Keratinocyte (primary cell): ENCODE data around the gene SLC35G1. TPM values are rescaled to one million over a fixed set of nuclear protein-coding genes. Genes with fewer than 3 reads are reported as not detected.

Experiments
- DNase-seq: peaks from one replicate; pipeline ENCODE4 v3.0.0-alpha.2; 2011; ENCODE audit warnings: low read depth, missing footprints, low spot score
- FAIRE-seq: peaks from 2 replicates; lab custom pipeline; 2011; peaks lifted over from hg19 to GRCh38; lab: Jason Lieb, UNC
- H2AFZ ChIP-seq: 2 replicates; pipeline ENCODE4 v1.6.0; 2012; ENCODE audit warnings: low read length, control low read depth, inconsistent platforms; ENCODE audit not compliant: control insufficient read depth
- H3K27ac ChIP-seq: 2 replicates; pipeline ENCODE4 v1.5.1; 2011; ENCODE audit warnings: low read length; ENCODE audit not compliant: control insufficient read depth, insufficient read depth
- H3K27me3 ChIP-seq: 3 replicates; pipeline ENCODE4 v1.6.0; 2011; ENCODE audit warnings: low read length; ENCODE audit not compliant: control insufficient read depth, insufficient read depth; ENCODE audit errors: extremely low read depth
- H3K36me3 ChIP-seq, 2 experiments: 2 replicates in 1 of 2; 3 replicates in 1 of 2; pipeline ENCODE4 v1.5.1; 2011; ENCODE audit warnings: low read length in 2 of 2, mild to moderate bottlenecking in 1 of 2; ENCODE audit not compliant: control insufficient read depth in 2 of 2, insufficient read depth in 2 of 2; ENCODE audit errors: extremely low read depth in 1 of 2
- H3K4me1 ChIP-seq: 3 replicates; pipeline ENCODE4 v1.5.1; 2011; ENCODE audit warnings: low read length; ENCODE audit not compliant: control insufficient read depth, insufficient read depth; ENCODE audit errors: extremely low read depth
- H3K4me2 ChIP-seq: 3 replicates; pipeline ENCODE4 v1.6.0; 2011; ENCODE audit warnings: low read depth, low read length; ENCODE audit not compliant: control insufficient read depth, insufficient read depth; ENCODE audit errors: extremely low read depth
- H3K4me3 ChIP-seq, 3 experiments: fragments of 200-600 bp in 1 of 3; sonication (generic) in 1 of 3; 2 replicates in 2 of 3; 3 replicates in 1 of 3; pipeline ENCODE4 v1.5.1; 2011 to 2016; ENCODE audit warnings: low read length in 3 of 3, mild to moderate bottlenecking in 3 of 3, control low read depth in 2 of 3, inconsistent platforms in 1 of 3, low read depth in 1 of 3, mixed read lengths in 1 of 3, mixed run types in 1 of 3, moderate library complexity in 1 of 3; ENCODE audit not compliant: control insufficient read depth in 2 of 3, insufficient read depth in 2 of 3; ENCODE audit errors: extremely low read depth in 1 of 3
- H3K79me2 ChIP-seq: 2 replicates; pipeline ENCODE4 v1.6.0; 2012; ENCODE audit warnings: low read length; ENCODE audit not compliant: control insufficient read depth, insufficient read depth
- H3K9ac ChIP-seq: 3 replicates; pipeline ENCODE4 v1.6.0; 2011; ENCODE audit warnings: low read length; ENCODE audit not compliant: control insufficient read depth, insufficient read depth; ENCODE audit errors: extremely low read depth
- H3K9me1 ChIP-seq: 3 replicates; pipeline ENCODE4 v1.6.0; 2011; ENCODE audit warnings: low read length; ENCODE audit not compliant: control insufficient read depth, insufficient read depth; ENCODE audit errors: extremely low read depth
- H3K9me3 ChIP-seq: 2 replicates; pipeline ENCODE4 v1.5.1; 2012; ENCODE audit warnings: low read depth, low read length; ENCODE audit not compliant: control insufficient read depth
- H4K20me1 ChIP-seq: 3 replicates; pipeline ENCODE4 v1.6.0; 2011; ENCODE audit warnings: low read length; ENCODE audit not compliant: control insufficient read depth, insufficient read depth; ENCODE audit errors: extremely low read depth
- CTCF ChIP-seq, 3 experiments: IDR thresholded peaks in 1 of 3; conservative IDR thresholded peaks in 1 of 3; optimal IDR thresholded peaks in 1 of 3; 2 replicates in 2 of 3; 3 replicates in 1 of 3; pipeline versions ENCODE3 to v1.5.1; 2011; ENCODE audit warnings: low read length in 3 of 3, mild to moderate bottlenecking in 3 of 3, moderate library complexity in 2 of 3, control low read depth in 1 of 3, inconsistent platforms in 1 of 3; ENCODE audit not compliant: insufficient read depth in 2 of 3; ENCODE audit errors: extremely low read depth in 1 of 3
- EZH2 ChIP-seq: IDR thresholded peaks from one replicate; pipeline ENCODE4 v1.6.1; 2012; ENCODE audit warnings: inconsistent platforms, mild to moderate bottlenecking, low read length, moderate library complexity
- dilution Hi-C: fragments of 300-500 bp; cut with MboI; formaldehyde crosslinking; loops from one replicate; pipeline ENCODE4 v1.7.0; 2020; ENCODE audit warnings: low sequenced_read_pairs; ENCODE audit not compliant: extremely low pct_ligation_motif_present
- polyA plus RNA-seq, 5 experiments: library from polyadenylated mRNA; depleted of rRNA in 3 of 5; stranded (reverse) in 3 of 5; stranded (forward) in 1 of 5; unstranded in 1 of 5; fragments of >200 nt; gene quantifications; 1 replicate in 1 of 5; 2 replicates in 3 of 5; 3 replicates in 1 of 5; pipeline versions ENCODE4 v1.2.1 to v1.2.3, GENCODE V29; 2011 to 2012; ENCODE audit warnings: missing spikeins in 2 of 5, low read depth in 1 of 5, low replicate concordance in 1 of 5

SLC35G1 gene
- polyA plus RNA-seq, 1 donor (not counting 4 experiments of a cell fraction or from before 2014, with no cell fraction given), result 5.9 TPM

GRCh38 chr10:93912444-93912843, 18.7 kb downstream of the SLC35G1 start:
- TF ChIP-seq EZH2, result no peak
- no peak for TF ChIP-seq CTCF (optimal IDR thresholded peaks at IDR 0.05 in 1 of 3, IDR thresholded peaks at IDR 0.05 in 1 of 3, conservative IDR thresholded peaks at IDR 0.05 in 1 of 3; ENCODE audit: extremely low read depth in 1 of 3, insufficient read depth in 2 of 3, low read length in 3 of 3)
- H3K9me3 ChIP-seq, result no peaks in the 10 kb centered on the region
- no peaks in the 10 kb centered on the region for H3K79me2 ChIP-seq
- no peaks in the 10 kb centered on the region for H3K4me1 ChIP-seq
- no peak overlapping the region for H3K9ac ChIP-seq
- H3K4me3 ChIP-seq, result no peak overlapping the region
- no peak overlapping the region for H3K27ac ChIP-seq
- H3K36me3 ChIP-seq, result peaks cover 0 to 1% of the 10 kb centered on the region in 2 experiments
- H3K4me2 ChIP-seq, result no peak overlapping the region
- FAIRE-seq, result no peak
- no peaks in the 10 kb centered on the region for H3K27me3 ChIP-seq
- H4K20me1 ChIP-seq, result no peaks in the 10 kb centered on the region
- dilution Hi-C loops, result loop anchor here (25.0 kb wide), 1 partner anchor 400 kb away; no protein-coding TSS in a partner anchor
- no peak overlapping the region for H2AFZ ChIP-seq
- H3K9me1 ChIP-seq, result no peaks in the 10 kb centered on the region
- no peak for DNase-seq

GRCh38 chr10:93913706-93914105, 19.9 kb downstream of the SLC35G1 start:
- Histone ChIP-seq H4K20me1 (no peaks in the 10 kb centered on the region), H3K9me1 (no peaks in the 10 kb centered on the region), H3K9me3 (no peaks in the 10 kb centered on the region), H3K27ac (no peak overlapping the region), H3K79me2 (no peaks in the 10 kb centered on the region), H3K4me1 (no peaks in the 10 kb centered on the region), H3K27me3 (no peaks in the 10 kb centered on the region), H3K4me2 (no peak overlapping the region), H3K4me3 (no peak overlapping the region), H3K9ac (no peak overlapping the region), H3K36me3 (no peaks in the 10 kb centered on the region), H2AFZ (no peak overlapping the region)
- DNase-seq (no peak), FAIRE-seq (no peak)
- dilution Hi-C loops, result loop anchor here (25.0 kb wide), 1 partner anchor 399 kb away; no protein-coding TSS in a partner anchor
- TF ChIP-seq CTCF (optimal IDR thresholded peaks at IDR 0.05 in 1 of 3, IDR thresholded peaks at IDR 0.05 in 1 of 3, conservative IDR thresholded peaks at IDR 0.05 in 1 of 3; ENCODE audit: extremely low read depth in 1 of 3, insufficient read depth in 2 of 3, low read length in 3 of 3), result no peak
- no peak for TF ChIP-seq EZH2
